Measurements from ENCODE around the gene HLA-DMB. TPM values are rescaled to one million over a fixed set of nuclear protein-coding genes. Genes with fewer than 3 reads are reported as not detected.

The HLA-DMB gene
- total and polyA plus RNA-seq, 2 donors (not counting 3 experiments of a cell fraction or from before 2014, with no cell fraction given), result 0.75 TPM; not detected in 1

DNA sequence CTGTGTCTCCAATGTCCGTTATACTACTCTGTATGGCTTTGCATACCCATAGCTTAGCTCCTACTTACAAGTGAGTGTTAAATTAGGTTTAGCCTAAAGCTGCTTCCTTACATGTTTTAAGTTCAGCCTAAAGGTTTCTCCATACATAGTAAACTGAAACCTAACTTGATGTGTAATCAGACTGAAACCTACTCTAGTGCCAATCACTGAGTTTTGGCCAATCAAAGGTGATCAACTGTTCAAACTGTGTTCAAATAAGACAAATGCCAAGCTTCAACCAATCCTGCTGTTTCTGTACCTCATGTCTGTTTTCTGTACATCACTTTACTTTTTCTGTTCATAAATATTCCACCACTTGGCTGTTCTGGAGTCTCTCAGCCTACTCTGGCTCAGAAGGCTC is 48.5 kb upstream of the HLA-DMB start:
- H3K4me1 ChIP-seq (ENCODE audit: control insufficient read depth, extremely low read depth, insufficient read depth, low read length), result peaks cover 11% of the 10 kb centered on the region
- no peak for FAIRE-seq
- H2AFZ ChIP-seq (ENCODE audit: low read depth, low read length), result no peak overlapping the region
- no peaks in the 10 kb centered on the region for H3K79me2 ChIP-seq (ENCODE audit: control insufficient read depth, insufficient read depth, low read length)
- H3K4me2 ChIP-seq (ENCODE audit: insufficient read depth, low read length), result no peak overlapping the region
- dilution Hi-C loops (cut with MboI; ENCODE audit: extremely low pct_ligation_motif_present, low sequenced_read_pairs) (no loop called here), intact Hi-C loops (cut with micrococcal nuclease) (no loop called here)
- no peak overlapping the region for H3K27ac ChIP-seq (ENCODE audit: insufficient read depth, low read depth, low read length)
- TF ChIP-seq MYC (IDR thresholded peaks at IDR 0.05; ENCODE audit: low read depth, low read length) (no peak), JUN (IDR thresholded peaks at IDR 0.05; ENCODE audit: borderline replicate concordance, insufficient read depth, insufficient read length, low read depth) (no peak), POLR2A (IDR thresholded peaks at IDR 0.05; ENCODE audit: low read depth, low read length) (no peak), CTCF (IDR thresholded peaks at IDR 0.05; ENCODE audit: extremely low read depth in 1 of 2, insufficient read depth in 1 of 2, low read depth in 1 of 2, low read length in 2 of 2) (no peak), EZH2 (IDR thresholded peaks at IDR 0.05; ENCODE audit: borderline replicate concordance, low read depth, low read length, severe bottlenecking) (no peak), FOS (IDR thresholded peaks at IDR 0.05; ENCODE audit: borderline replicate concordance, insufficient read depth, low read length) (no peak), POLR2AphosphoS5 (IDR thresholded peaks at IDR 0.05; ENCODE audit: insufficient read depth, low read depth, low read length) (no peak), GATA2 (IDR thresholded peaks at IDR 0.05; ENCODE audit: insufficient read depth, insufficient read length, low read depth, low read length) (no peak)
- TF ChIP-seq, protein P1, sequence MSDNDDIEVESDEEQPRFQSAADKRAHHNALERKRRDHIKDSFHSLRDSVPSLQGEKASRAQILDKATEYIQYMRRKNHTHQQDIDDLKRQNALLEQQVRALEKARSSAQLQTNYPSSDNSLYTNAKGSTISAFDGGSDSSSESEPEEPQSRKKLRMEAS (IDR thresholded peaks at IDR 0.05; ENCODE audit: insufficient read depth, insufficient read length), result no peak
- ChIA-PET CTCF (interaction anchor here (0.9 to 12.6 kb wide), 8 partner anchors 34 to 259 kb away, joined by 3 to 580 read pairs (median 4); no protein-coding TSS in a partner anchor), POLR2A (interaction anchor here (1.3 kb wide), 1 partner anchor 17 kb away, joined by 4 read pairs; no protein-coding TSS in a partner anchor)
- H3K4me3 ChIP-seq (replicated peaks in 1 of 3; ENCODE audit: insufficient read depth in 1 of 3, low read depth in 1 of 3, low read length in 3 of 3), result no peak overlapping the region
- no peaks in the 10 kb centered on the region for H3K9me1 ChIP-seq (replicated peaks; ENCODE audit: control insufficient read depth, extremely low read depth, insufficient read depth, low read length)
- H4K20me1 ChIP-seq (replicated peaks; ENCODE audit: control insufficient read depth, extremely low read depth, insufficient read depth, low read length), result no peaks in the 10 kb centered on the region
- H3K9me3 ChIP-seq (replicated peaks; ENCODE audit: control insufficient read depth, insufficient read depth, low read length), result no peaks in the 10 kb centered on the region
- BruUV-seq (replicated peaks), result no TSS peak
- H3K36me3 ChIP-seq (ENCODE audit: control insufficient read depth in 2 of 2, extremely low read depth in 1 of 2, insufficient read depth in 2 of 2, low read length in 2 of 2), result no peaks in the 10 kb centered on the region
- peaks cover 0 to 17% of the 10 kb centered on the region in 2 experiments for H3K27me3 ChIP-seq (ENCODE audit: control insufficient read depth in 2 of 2, insufficient read depth in 2 of 2, low read length in 2 of 2)
- H3K9ac ChIP-seq (replicated peaks; ENCODE audit: extremely low read depth, insufficient read depth, low read length), result no peak overlapping the region
- DNase-seq (ENCODE audit: low read depth, low spot score), result no peak
